Osteoblast (primary cell): Measurements from ENCODE around the gene MNAT1. TPM values are rescaled to one million over a fixed set of nuclear protein-coding genes. Genes with fewer than 3 reads are reported as not detected.

ENCODE experiments used
- DNase-seq: peaks from one replicate; pipeline ENCODE4 v3.0.0; 2011; ENCODE audit warnings: low spot score, mixed read lengths; ENCODE audit not compliant: insufficient read length; ENCODE audit errors: missing footprints
- H2AFZ ChIP-seq: 2 replicates; pipeline ENCODE4 v1.6.0; 2011; ENCODE audit warnings: mild to moderate bottlenecking, low read length
- H3K27ac ChIP-seq: 2 replicates; pipeline ENCODE4 v1.5.1; 2011; ENCODE audit warnings: mild to moderate bottlenecking, low read depth, low read length, moderate library complexity
- H3K27me3 ChIP-seq: 2 replicates; pipeline ENCODE4 v1.6.0; 2012; ENCODE audit warnings: mild to moderate bottlenecking, control low read depth, inconsistent platforms, low read length, moderate library complexity; ENCODE audit not compliant: insufficient read depth
- H3K36me3 ChIP-seq: 2 replicates; pipeline ENCODE4 v1.5.1; 2011; ENCODE audit warnings: mild to moderate bottlenecking, low read length, control low read depth, moderate library complexity; ENCODE audit not compliant: insufficient read depth
- H3K4me1 ChIP-seq: 2 replicates; pipeline ENCODE4 v1.5.1; 2011; ENCODE audit warnings: mild to moderate bottlenecking, low read length, control low read depth, moderate library complexity; ENCODE audit not compliant: insufficient read depth
- H3K4me2 ChIP-seq: 2 replicates; pipeline ENCODE4 v1.6.0; 2011; ENCODE audit warnings: mild to moderate bottlenecking, low read length; ENCODE audit not compliant: insufficient read depth
- H3K4me3 ChIP-seq: fragments of 200-600 bp; sonication (generic); 3 replicates; pipeline ENCODE4 v1.5.1; 2012; ENCODE audit warnings: mild to moderate bottlenecking, low read length, inconsistent platforms; ENCODE audit not compliant: insufficient read depth
- H3K79me2 ChIP-seq: 2 replicates; pipeline ENCODE4 v1.6.0; 2012; ENCODE audit warnings: mild to moderate bottlenecking, low read length, control low read depth, inconsistent platforms; ENCODE audit not compliant: insufficient read depth
- H3K9me3 ChIP-seq: 2 replicates; pipeline ENCODE4 v1.5.1; 2011; ENCODE audit warnings: low read depth, low read length, control low read depth
- H4K20me1 ChIP-seq: 2 replicates; pipeline ENCODE4 v1.6.0; 2012; ENCODE audit warnings: mild to moderate bottlenecking, low read length, control low read depth; ENCODE audit not compliant: insufficient read depth
- CTCF ChIP-seq: IDR thresholded peaks from 2 replicates; pipeline ENCODE4 v1.5.1; 2011; ENCODE audit warnings: mild to moderate bottlenecking, low read depth, low read length, moderate library complexity; ENCODE audit errors: extremely low read depth
- total RNA-seq: library from RNA; depleted of rRNA; stranded (reverse); fragments of >200 nt; gene quantifications from 2 replicates; pipeline ENCODE4 v1.2.3, GENCODE V29; 2012

The MNAT1 gene
- total RNA-seq, 1 donor, result 51.4 TPM

- no peaks in the 10 kb centered on the region for H3K36me3 ChIP-seq
- H3K4me1 ChIP-seq, result no peaks in the 10 kb centered on the region
- no peak for DNase-seq
- H3K4me3 ChIP-seq, result no peak overlapping the region
- TF ChIP-seq CTCF, result no peak
- H3K27me3 ChIP-seq, result no peaks in the 10 kb centered on the region
- H3K27ac ChIP-seq, result no peak overlapping the region
- no peak overlapping the region for H3K4me2 ChIP-seq
- H3K79me2 ChIP-seq, result no peaks in the 10 kb centered on the region
- no peaks in the 10 kb centered on the region for H3K9me3 ChIP-seq
- no peaks in the 10 kb centered on the region for H4K20me1 ChIP-seq
- no peak overlapping the region for H2AFZ ChIP-seq
Measured at GRCh38 chr14:60819575-60819974, 85.0 kb downstream of the MNAT1 start.

- H3K79me2 ChIP-seq, result peaks cover 2% of the 10 kb centered on the region
- H3K27me3 ChIP-seq, result no peaks in the 10 kb centered on the region
- no peak for TF ChIP-seq CTCF
- no peak overlapping the region for H2AFZ ChIP-seq
- no peaks in the 10 kb centered on the region for H3K4me1 ChIP-seq
- no peak for DNase-seq
- H3K36me3 ChIP-seq, result peaks cover 9% of the 10 kb centered on the region
- H3K4me2 ChIP-seq, result no peak overlapping the region
- H3K4me3 ChIP-seq, result no peak overlapping the region
- no peaks in the 10 kb centered on the region for H3K9me3 ChIP-seq
- H3K27ac ChIP-seq, result no peak overlapping the region
- H4K20me1 ChIP-seq, result no peaks in the 10 kb centered on the region
Measured at GRCh38 chr14:60838601-60839000, 104.0 kb downstream of the MNAT1 start.

- no peaks in the 10 kb centered on the region for H3K27me3 ChIP-seq
- peaks cover 2% of the 10 kb centered on the region for H3K79me2 ChIP-seq
- H3K9me3 ChIP-seq, result no peaks in the 10 kb centered on the region
- no peak for DNase-seq
- no peak overlapping the region for H3K4me2 ChIP-seq
- no peak for TF ChIP-seq CTCF
- H4K20me1 ChIP-seq, result no peaks in the 10 kb centered on the region
- no peak overlapping the region for H2AFZ ChIP-seq
- no peaks in the 10 kb centered on the region for H3K4me1 ChIP-seq
- no peak overlapping the region for H3K4me3 ChIP-seq
- H3K36me3 ChIP-seq, result peaks cover 9% of the 10 kb centered on the region
- no peak overlapping the region for H3K27ac ChIP-seq
Measured at GRCh38 chr14:60839057-60839456, 104.5 kb downstream of the MNAT1 start.

GRCh38 chr14:60839657-60840056 lies 105.1 kb downstream of the MNAT1 start:
- H3K36me3 ChIP-seq, result peaks cover 9% of the 10 kb centered on the region
- no peak overlapping the region for H3K27ac ChIP-seq
- H3K27me3 ChIP-seq, result no peaks in the 10 kb centered on the region
- H2AFZ ChIP-seq, result no peak overlapping the region
- no peaks in the 10 kb centered on the region for H3K4me1 ChIP-seq
- H4K20me1 ChIP-seq, result no peaks in the 10 kb centered on the region
- DNase-seq, result no peak
- H3K4me2 ChIP-seq, result no peak overlapping the region
- TF ChIP-seq CTCF, result no peak
- H3K9me3 ChIP-seq, result no peaks in the 10 kb centered on the region
- peaks cover 2% of the 10 kb centered on the region for H3K79me2 ChIP-seq
- no peak overlapping the region for H3K4me3 ChIP-seq
